ENCODE results near the gene TMEM229B. TPM values are rescaled to one million over a fixed set of nuclear protein-coding genes. Genes with fewer than 3 reads are reported as not detected.

Gene TMEM229B
- total RNA-seq, 2 experiments from 2014 or later = 3.9 to 11.7 TPM

GRCh38 chr14:67449096-67449495, 39.4 kb downstream of the TMEM229B start:
- CTCF ChIA-PET (ENCODE audit: unreplicated experiment) = no interaction called here

GRCh38 chr14:67447033-67447381, 41.5 kb downstream of the TMEM229B start:
- no TSS peak for BruUV-seq (replicated peaks)
- Histone ChIP-seq H3K36me3 (ENCODE audit: insufficient read depth, low read length) (no peaks in the 10 kb centered on the region), H3K4me1 (ENCODE audit: insufficient read depth, low read length, poor library complexity, severe bottlenecking) (peaks cover 6% of the 10 kb centered on the region), H3K9me2 (ENCODE audit: insufficient read depth, low read length) (no peaks in the 10 kb centered on the region), H2AFZ (ENCODE audit: low read length) (no peak overlapping the region), H3K9me3 (ENCODE audit: low read length) (no peaks in the 10 kb centered on the region), H4K20me1 (ENCODE audit: insufficient read depth, low read length) (no peaks in the 10 kb centered on the region), H3K4me3 (ENCODE audit: low read depth, low read length, poor library complexity, severe bottlenecking) (no peak overlapping the region), H3K4me2 (ENCODE audit: low read length) (no peak overlapping the region), H3K27ac (ENCODE audit: low read depth, low read length, poor library complexity, severe bottlenecking) (no peak overlapping the region), H3K79me2 (ENCODE audit: insufficient read depth, low read depth, low read length) (no peaks in the 10 kb centered on the region)
- TF ChIP-seq CTCF (conservative IDR thresholded peaks at IDR 0.05; ENCODE audit: low read length) = no peak
- no peak for TF ChIP-seq EZH2phosphoT487 (IDR thresholded peaks at IDR 0.05; ENCODE audit: borderline replicate concordance, low read depth, low read length)
- no peak for DNase-seq (ENCODE audit: low spot score)
- intact Hi-C loops (cut with micrococcal nuclease; ENCODE audit: unreplicated experiment) = no loop called here
- ChIA-PET POLR2A (interaction anchor here (1.0 to 1.3 kb wide), 2 partner anchors 15 to 40 kb away, joined by 3 to 5 read pairs; no protein-coding TSS in a partner anchor), CTCF (ENCODE audit: unreplicated experiment) (no interaction called here)

More at GRCh38 chr14:67449096-67449495, 39.4 kb downstream of the TMEM229B start:
- H2AFZ ChIP-seq (ENCODE audit: low read length) = no peak overlapping the region
- no peaks in the 10 kb centered on the region for H3K4me1 ChIP-seq (ENCODE audit: insufficient read depth, low read length, poor library complexity, severe bottlenecking)
- H3K9me2 ChIP-seq (ENCODE audit: insufficient read depth, low read length) = no peaks in the 10 kb centered on the region
- POLR2A ChIA-PET = no interaction called here
- no peaks in the 10 kb centered on the region for H3K36me3 ChIP-seq (ENCODE audit: insufficient read depth, low read length)
- no peak overlapping the region for H3K4me2 ChIP-seq (ENCODE audit: low read length)
- intact Hi-C loops (cut with micrococcal nuclease; ENCODE audit: unreplicated experiment) = no loop called here
- no TSS peak for BruUV-seq (replicated peaks)
- no peaks in the 10 kb centered on the region for H3K9me3 ChIP-seq (ENCODE audit: low read length)
- no peak overlapping the region for H3K27ac ChIP-seq (ENCODE audit: low read depth, low read length, poor library complexity, severe bottlenecking)
- H4K20me1 ChIP-seq (ENCODE audit: insufficient read depth, low read length) = no peaks in the 10 kb centered on the region
- no peak for DNase-seq (ENCODE audit: low spot score)
- H3K79me2 ChIP-seq (ENCODE audit: insufficient read depth, low read depth, low read length) = no peaks in the 10 kb centered on the region
- H3K4me3 ChIP-seq (ENCODE audit: low read depth, low read length, poor library complexity, severe bottlenecking) = no peak overlapping the region
- TF ChIP-seq CTCF (conservative IDR thresholded peaks at IDR 0.05; ENCODE audit: low read length) = no peak
- no peak for TF ChIP-seq EZH2phosphoT487 (IDR thresholded peaks at IDR 0.05; ENCODE audit: borderline replicate concordance, low read depth, low read length)

GRCh38 chr14:67446371-67447032, 42.0 kb downstream of the TMEM229B start:
- H3K36me3 ChIP-seq (ENCODE audit: insufficient read depth, low read length) = no peaks in the 10 kb centered on the region
- H3K9me2 ChIP-seq (ENCODE audit: insufficient read depth, low read length) = no peaks in the 10 kb centered on the region
- ChIA-PET CTCF (ENCODE audit: unreplicated experiment) (no interaction called here), POLR2A (interaction anchor here (0.6 to 1.3 kb wide), 4 partner anchors 13 to 131 kb away, joined by 3 to 5 read pairs (median 3); no protein-coding TSS in a partner anchor)
- no peaks in the 10 kb centered on the region for H3K9me3 ChIP-seq (ENCODE audit: low read length)
- no peak for DNase-seq (ENCODE audit: low spot score)
- no peak overlapping the region for H3K4me3 ChIP-seq (ENCODE audit: low read depth, low read length, poor library complexity, severe bottlenecking)
- no peak overlapping the region for H3K4me2 ChIP-seq (ENCODE audit: low read length)
- H4K20me1 ChIP-seq (ENCODE audit: insufficient read depth, low read length) = no peaks in the 10 kb centered on the region
- H3K27ac ChIP-seq (ENCODE audit: low read depth, low read length, poor library complexity, severe bottlenecking) = no peak overlapping the region
- no TSS peak for BruUV-seq (replicated peaks)
- TF ChIP-seq CTCF (conservative IDR thresholded peaks at IDR 0.05; ENCODE audit: low read length) (no peak), EZH2phosphoT487 (IDR thresholded peaks at IDR 0.05; ENCODE audit: borderline replicate concordance, low read depth, low read length) (no peak)
- no peaks in the 10 kb centered on the region for H3K79me2 ChIP-seq (ENCODE audit: insufficient read depth, low read depth, low read length)
- peaks cover 6% of the 10 kb centered on the region for H3K4me1 ChIP-seq (ENCODE audit: insufficient read depth, low read length, poor library complexity, severe bottlenecking)
- H2AFZ ChIP-seq (ENCODE audit: low read length) = no peak overlapping the region
- intact Hi-C loops (cut with micrococcal nuclease; ENCODE audit: unreplicated experiment) = no loop called here

Data from OCI-LY7 (cell line).